Duodenal mucosa (tissue), 2 donors: ENCODE measurements around the gene FGFR2.
"Not testable (repeated sequence)": the region's sequence is repeated elsewhere in the genome, so short reads cannot be mapped to it uniquely, and the experiment has no call there.

Experiments used
- H3K27ac ChIP-seq: one replicate; pipeline ENCODE4 v1.7.0; 2013; ENCODE audit warnings: low read depth, low read length
- H3K27me3 ChIP-seq, 2 donors: one replicate each; pipeline ENCODE4 v1.7.0; 2013; ENCODE audit warnings: low read length in 2 of 2, control low read depth in 1 of 2; ENCODE audit not compliant: insufficient read depth in 2 of 2, control insufficient read depth in 1 of 2
- H3K36me3 ChIP-seq, 2 donors: one replicate each; pipeline ENCODE4 v1.7.0; 2013; ENCODE audit warnings: low read length in 2 of 2, control low read depth in 1 of 2; ENCODE audit not compliant: insufficient read depth in 2 of 2, control insufficient read depth in 1 of 2
- H3K4me1 ChIP-seq, 2 donors: one replicate each; pipeline ENCODE4 v1.7.0; 2013; ENCODE audit warnings: low read length in 2 of 2, control low read depth in 1 of 2; ENCODE audit not compliant: insufficient read depth in 2 of 2, control insufficient read depth in 1 of 2
- H3K4me3 ChIP-seq, 2 donors: one replicate each; pipeline ENCODE4 v1.7.0; 2013; ENCODE audit warnings: low read length in 2 of 2, low read depth in 1 of 2
- H3K9ac ChIP-seq, 2 donors: one replicate each; pipeline ENCODE4 v1.7.0; 2013; ENCODE audit warnings: low read length in 2 of 2, low read depth in 1 of 2
- H3K9me3 ChIP-seq, 2 donors: one replicate each; pipeline ENCODE4 v1.7.0; 2013; ENCODE audit warnings: low read length in 2 of 2, control low read depth in 1 of 2; ENCODE audit not compliant: control insufficient read depth in 1 of 2

The FGFR2 gene

DNA sequence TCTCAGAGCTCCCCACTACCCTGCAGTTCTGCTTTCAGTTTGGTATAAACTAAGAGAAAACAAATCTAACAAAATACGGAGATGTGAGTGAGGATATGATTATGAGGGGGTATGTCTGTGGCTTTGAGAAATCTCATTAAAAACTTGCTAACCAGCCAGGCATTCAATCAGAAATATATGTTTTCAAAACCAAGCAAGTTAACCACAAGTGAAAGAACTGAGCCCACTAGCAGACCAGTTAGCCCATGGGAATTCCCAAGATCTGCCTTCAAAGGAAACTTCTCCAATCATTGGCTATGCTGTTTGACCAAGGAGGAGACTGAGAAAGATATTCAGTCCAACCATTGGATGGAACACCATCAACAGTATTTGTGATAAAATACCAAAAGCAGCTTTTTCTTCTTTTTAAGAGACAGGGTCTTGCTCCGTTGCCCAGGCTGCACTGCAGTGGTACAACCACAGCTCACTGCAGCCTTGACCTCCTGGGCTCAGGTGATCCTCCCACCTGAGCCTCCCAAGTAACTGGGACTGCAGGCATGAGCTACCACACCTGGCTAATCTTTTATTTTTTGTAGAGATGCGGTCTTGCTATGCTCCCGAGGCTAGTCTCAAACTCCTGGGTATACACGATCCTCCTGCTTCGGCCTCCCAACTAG is 41.2 kb downstream of the FGFR2 start:
- H3K27me3 ChIP-seq, result no peaks in the 10 kb centered on the region
- no peak overlapping the region for H3K9ac ChIP-seq
- H3K4me3 ChIP-seq, result no peak overlapping the region
- no peak overlapping the region for H3K27ac ChIP-seq
- no peaks in the 10 kb centered on the region for H3K9me3 ChIP-seq
- H3K36me3 ChIP-seq, result no peaks in the 10 kb centered on the region
- H3K4me1 ChIP-seq, result peaks cover 7 to 11% of the 10 kb centered on the region in 2 donors

DNA sequence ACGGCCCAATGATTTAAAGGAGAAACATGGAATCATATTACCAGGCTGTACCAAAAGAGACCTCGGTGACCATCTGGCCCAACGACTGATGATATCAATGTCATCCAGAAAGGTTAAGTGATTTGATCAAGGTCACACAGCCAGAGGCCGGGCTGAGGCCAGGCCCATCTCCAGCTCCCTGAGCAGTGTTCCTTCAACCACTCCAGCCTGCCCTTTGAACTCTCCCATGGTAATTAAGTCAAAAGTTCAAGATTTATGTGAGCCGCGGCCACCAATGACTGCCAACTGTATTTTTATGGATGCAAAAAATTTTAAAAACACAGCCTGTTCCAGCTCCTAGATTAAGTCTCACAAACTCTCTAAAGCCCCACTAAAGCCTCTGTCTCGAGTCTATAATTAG is 41.8 kb downstream of the FGFR2 start:
- no peak overlapping the region for H3K27ac ChIP-seq
- H3K4me3 ChIP-seq, result no peak overlapping the region
- H3K36me3 ChIP-seq, result no peaks in the 10 kb centered on the region
- peaks cover 7 to 11% of the 10 kb centered on the region in 2 donors for H3K4me1 ChIP-seq
- H3K9ac ChIP-seq, result no peak overlapping the region
- H3K9me3 ChIP-seq, result no peaks in the 10 kb centered on the region
- no peaks in the 10 kb centered on the region for H3K27me3 ChIP-seq

DNA sequence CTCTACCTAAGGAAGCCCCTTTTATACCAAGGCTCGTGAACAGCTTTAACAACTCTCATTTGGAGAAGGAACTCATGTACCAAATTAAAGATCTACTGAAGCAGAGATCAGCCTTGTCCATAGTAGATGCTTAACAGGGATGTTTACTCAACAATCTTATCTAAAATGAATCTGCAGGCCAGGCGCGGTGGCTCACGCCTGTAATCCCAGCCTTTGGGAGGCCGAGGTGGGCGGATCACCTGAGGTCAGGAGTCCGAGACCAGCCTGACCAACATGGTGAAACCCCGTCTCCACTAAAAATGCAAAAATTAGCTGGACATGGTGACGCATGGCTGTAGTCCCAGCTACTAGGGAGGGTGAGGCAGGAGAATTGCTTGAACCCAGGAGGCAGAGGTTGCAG is 43.3 kb downstream of the FGFR2 start:
- not testable (repeated sequence) for H3K9ac ChIP-seq, H3K36me3 ChIP-seq, H3K27ac ChIP-seq, H3K4me3 ChIP-seq, H3K27me3 ChIP-seq, H3K9me3 ChIP-seq
- H3K4me1 ChIP-seq, result peaks cover 7 to 11% of the 10 kb centered on the region in 2 donors

DNA sequence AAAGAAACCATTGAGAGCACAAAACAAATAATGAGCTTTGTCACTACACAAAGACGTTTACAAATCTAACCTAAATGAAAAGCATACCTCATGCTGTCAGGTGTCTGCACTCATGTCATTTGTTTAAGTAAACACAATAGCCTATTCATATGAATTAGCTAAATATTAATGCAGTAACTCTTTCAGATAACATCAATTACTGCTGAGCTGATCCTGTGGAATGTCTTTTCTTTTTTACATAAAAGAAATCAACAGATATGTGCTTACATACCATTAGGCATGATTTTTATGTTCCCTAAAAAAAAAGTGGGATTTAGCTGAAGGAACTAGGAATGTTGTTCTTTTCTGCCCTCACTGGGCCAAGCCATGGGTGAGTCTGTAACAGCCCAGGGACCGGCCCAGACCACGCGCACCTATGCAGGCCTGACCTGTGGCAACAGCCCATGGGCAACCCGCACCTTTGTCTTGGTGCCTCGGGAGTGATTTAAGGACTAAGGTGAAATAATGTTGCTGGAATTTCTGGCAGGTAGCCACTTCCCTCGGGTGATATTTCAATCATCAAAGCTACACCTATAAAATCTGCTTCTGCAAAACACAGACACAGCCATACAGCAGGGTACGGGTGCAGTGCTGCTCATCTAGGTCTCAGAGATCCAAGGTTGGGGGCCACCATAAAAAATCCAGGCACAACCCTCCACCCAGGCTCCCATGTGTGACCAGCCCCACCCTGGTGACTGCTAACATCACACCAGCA is 44.6 kb downstream of the FGFR2 start:
- H3K27me3 ChIP-seq, result no peaks in the 10 kb centered on the region
- no peaks in the 10 kb centered on the region for H3K9me3 ChIP-seq
- H3K9ac ChIP-seq, result no peak overlapping the region
- H3K27ac ChIP-seq, result no peak overlapping the region
- peaks cover 0 to 11% of the 10 kb centered on the region in 2 donors for H3K36me3 ChIP-seq
- no peak overlapping the region for H3K4me3 ChIP-seq
- H3K4me1 ChIP-seq, result peaks cover 7 to 11% of the 10 kb centered on the region in 2 donors

DNA sequence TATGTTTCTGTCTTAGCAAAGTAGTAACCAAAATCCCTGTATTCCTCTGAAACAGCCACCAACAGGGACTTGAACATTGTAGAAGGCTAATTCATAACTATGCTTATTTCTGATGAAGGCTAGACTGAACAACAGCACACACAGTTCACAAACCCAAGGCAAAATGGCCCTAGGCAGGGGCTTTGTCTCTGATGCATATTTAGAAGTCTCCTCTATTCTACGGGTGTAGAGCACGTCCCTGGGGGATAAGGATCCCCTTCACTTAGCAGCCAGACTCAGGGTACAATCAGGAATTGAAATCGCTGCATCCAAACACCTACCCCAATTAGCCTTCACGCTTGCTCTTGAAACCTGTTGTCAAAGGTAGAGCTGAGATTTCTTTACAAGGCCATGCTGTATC is 45.5 kb downstream of the FGFR2 start:
- H3K27ac ChIP-seq, result no peak overlapping the region
- peaks cover 0 to 11% of the 10 kb centered on the region in 2 donors for H3K36me3 ChIP-seq
- peaks cover 7 to 11% of the 10 kb centered on the region in 2 donors for H3K4me1 ChIP-seq
- no peaks in the 10 kb centered on the region for H3K27me3 ChIP-seq
- H3K9ac ChIP-seq, result no peak overlapping the region
- no peaks in the 10 kb centered on the region for H3K9me3 ChIP-seq
- H3K4me3 ChIP-seq, result no peak overlapping the region

DNA sequence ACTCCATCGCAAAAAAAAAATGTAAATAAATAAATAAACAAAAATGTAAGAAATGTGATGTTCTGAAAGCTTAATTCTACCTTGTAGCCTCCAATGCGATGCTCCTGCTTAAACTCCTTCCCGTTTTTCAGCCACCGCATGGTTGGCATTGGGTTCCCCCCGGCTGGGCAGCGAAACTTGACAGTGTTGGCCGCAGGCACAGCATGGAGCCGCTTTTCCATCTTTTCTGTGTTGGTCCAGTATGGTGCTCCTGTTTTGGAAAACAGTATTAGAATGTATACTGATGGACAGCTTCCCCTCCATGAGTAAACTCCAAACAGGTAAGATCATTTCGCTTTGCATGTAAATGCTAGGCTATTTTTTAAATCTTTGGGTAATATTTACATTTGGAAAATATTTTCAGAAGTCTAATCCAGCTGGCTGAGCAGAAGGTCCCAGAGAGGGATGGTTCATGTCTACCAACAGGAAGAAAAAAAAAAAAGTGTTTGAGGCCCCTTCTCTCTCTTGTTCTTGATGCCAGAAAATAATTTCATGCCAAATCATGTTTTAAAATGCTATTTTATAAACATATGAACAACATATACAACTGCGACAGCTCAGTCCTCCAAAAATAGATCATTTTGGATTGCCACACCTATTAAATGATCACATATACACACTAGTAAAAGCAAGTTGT is 46.9 kb downstream of the FGFR2 start:
- Histone ChIP-seq H3K27me3 (no peaks in the 10 kb centered on the region), H3K4me3 (no peak overlapping the region), H3K9me3 (no peaks in the 10 kb centered on the region), H3K36me3 (peaks cover 0 to 11% of the 10 kb centered on the region in 2 donors), H3K27ac (no peak overlapping the region), H3K9ac (no peak overlapping the region), H3K4me1 (peaks cover 7 to 8% of the 10 kb centered on the region in 2 donors)

DNA sequence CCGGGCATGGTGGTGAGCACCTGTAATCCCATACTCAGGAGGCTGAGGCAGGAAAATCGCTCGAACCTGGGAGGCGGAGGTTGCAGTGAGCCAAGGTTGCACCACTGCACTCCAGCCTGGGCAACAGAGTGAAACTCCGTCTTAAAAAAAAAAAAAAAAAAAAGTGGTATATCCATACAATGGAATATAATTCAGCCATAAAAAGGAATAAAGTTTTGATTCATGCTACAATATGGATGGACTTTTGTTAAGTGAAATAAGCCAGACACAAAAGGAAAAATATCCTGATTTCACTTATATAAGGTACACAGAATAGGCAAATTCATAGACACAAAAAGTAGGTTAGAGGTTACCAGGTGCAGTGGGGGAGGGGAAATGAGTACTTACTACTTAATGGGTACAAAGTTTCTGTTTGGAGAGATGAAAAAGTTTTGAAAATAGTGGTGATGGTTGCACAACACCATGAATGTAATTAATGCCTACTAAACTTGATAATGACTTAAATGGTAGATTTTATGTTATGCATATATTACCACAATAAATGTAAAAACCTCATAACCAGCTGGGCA is 53.9 kb downstream of the FGFR2 start:
- Histone ChIP-seq H3K9ac (no peak overlapping the region), H3K9me3 (no peaks in the 10 kb centered on the region), H3K4me1 (no peaks in the 10 kb centered on the region), H3K4me3 (no peak overlapping the region), H3K27ac (no peak overlapping the region), H3K36me3 (peaks cover 4 to 6% of the 10 kb centered on the region in 2 donors), H3K27me3 (no peaks in the 10 kb centered on the region)

DNA sequence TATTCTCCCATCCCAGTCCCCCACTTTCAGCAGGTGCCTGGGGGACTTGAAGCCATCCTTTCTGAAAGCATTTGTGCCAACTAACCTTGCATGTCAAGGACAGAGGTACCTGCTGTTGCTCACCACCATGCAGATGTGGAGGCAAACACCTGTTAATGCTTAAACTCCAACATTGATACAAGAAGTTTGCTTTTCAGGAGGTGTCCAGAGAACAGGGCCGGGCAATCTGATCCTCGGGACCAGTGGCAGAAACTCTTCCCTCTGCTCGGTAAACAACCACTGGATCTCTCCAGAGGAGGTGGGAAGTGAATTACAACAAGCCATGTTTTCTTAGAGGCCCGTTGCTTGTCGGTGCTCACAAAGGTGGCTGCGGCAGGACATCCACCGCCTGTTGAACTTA is 54.7 kb downstream of the FGFR2 start:
- no peaks in the 10 kb centered on the region for H3K4me1 ChIP-seq
- no peak overlapping the region for H3K4me3 ChIP-seq
- H3K27ac ChIP-seq, result no peak overlapping the region
- H3K9ac ChIP-seq, result no peak overlapping the region
- H3K36me3 ChIP-seq, result peaks cover 4 to 6% of the 10 kb centered on the region in 2 donors
- no peaks in the 10 kb centered on the region for H3K9me3 ChIP-seq
- no peaks in the 10 kb centered on the region for H3K27me3 ChIP-seq

DNA sequence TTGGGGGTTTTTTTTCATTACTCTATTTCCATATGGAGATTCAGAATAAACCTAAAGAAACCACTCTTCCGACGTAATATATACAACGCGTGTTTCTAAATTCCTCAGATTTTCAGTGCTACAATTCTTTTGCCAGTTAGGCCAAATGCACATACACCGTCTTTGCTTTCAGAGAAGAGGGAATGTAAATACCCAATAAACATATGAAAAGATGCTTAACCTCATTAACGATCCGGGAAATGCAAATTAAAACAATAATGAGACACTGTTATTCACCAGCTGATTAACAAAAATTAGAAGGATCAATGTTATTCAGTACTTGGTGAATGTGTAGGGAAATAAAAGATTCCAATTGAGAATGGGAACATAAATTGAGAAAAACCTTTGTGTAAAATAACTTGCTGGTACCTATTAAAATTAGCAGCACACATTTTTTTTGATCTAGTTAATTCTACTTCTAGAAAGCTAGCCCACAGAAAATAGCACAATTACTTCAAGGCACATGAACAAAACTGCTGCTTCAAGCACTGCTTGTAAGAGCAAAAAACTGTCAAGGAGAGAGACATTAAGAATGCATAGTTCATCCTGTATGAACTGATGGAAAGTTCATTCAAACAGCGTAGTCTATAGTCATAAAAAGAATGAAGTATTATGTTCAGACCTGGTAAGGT is 56.7 kb downstream of the FGFR2 start:
- Histone ChIP-seq H3K27ac (no peak overlapping the region), H3K4me3 (no peak overlapping the region), H3K4me1 (no peaks in the 10 kb centered on the region), H3K27me3 (no peaks in the 10 kb centered on the region), H3K9me3 (no peaks in the 10 kb centered on the region), H3K36me3 (peaks cover 4 to 6% of the 10 kb centered on the region in 2 donors), H3K9ac (no peak overlapping the region)
